ENCODE measurements around the gene USP37.

- TF ChIP-seq POLR2A (IDR thresholded peaks at IDR 0.05; ENCODE audit: low read length) (no peak), GATA1 (IDR thresholded peaks at IDR 0.05; ENCODE audit: low read depth, low read length) (no peak)
Measured at GRCh38 chr2:218555527-218555926, 12.6 kb downstream of the USP37 start.

Measured in erythroblast (primary cell).